ENCODE data around the gene SNORC. TPM values are rescaled to one million over a fixed set of nuclear protein-coding genes. Genes with fewer than 3 reads are reported as not detected.

The SNORC gene
- total and polyA plus RNA-seq, 2 donors (not counting 1 experiment from before 2014, with no cell fraction given): 0.91 to 0.94 TPM

GRCh38 chr2:232887171-232887850 lies 17.2 kb downstream of the SNORC start:
- POLR2A ChIA-PET: no interaction called here

More at GRCh38 chr2:232887171-232887850, 17.2 kb downstream of the SNORC start:
- Histone ChIP-seq H3K4me2 (replicated peaks; ENCODE audit: low read depth, low read length, poor library complexity, severe bottlenecking) (no peak overlapping the region), H3K36me3 (replicated peaks in 1 of 2; ENCODE audit: control extremely low read depth in 1 of 2, control insufficient read depth in 1 of 2, extremely low read depth in 1 of 2, insufficient read depth in 2 of 2, low read length in 1 of 2) (no peaks in the 10 kb centered on the region), H3K27ac (ENCODE audit: low read length in 2 of 2) (no peak overlapping the region), H3K27me3 (replicated peaks in 1 of 4; ENCODE audit: control extremely low read depth in 1 of 4, control insufficient read depth in 3 of 4, insufficient read depth in 4 of 4, low read length in 3 of 4) (peaks cover 0 to 10% (median 0%) of the 10 kb centered on the region in 4 experiments), H3K4me3 (ENCODE audit: control extremely low read depth in 1 of 5, extremely low read depth in 1 of 5, insufficient read depth in 1 of 5, low read depth in 2 of 5, low read length in 4 of 5) (no peak overlapping the region), H3K9ac (ENCODE audit: low read length) (no peak overlapping the region), H4K20me1 (ENCODE audit: control insufficient read depth, insufficient read depth, low read length, poor library complexity, severe bottlenecking) (no peaks in the 10 kb centered on the region), H2AFZ (ENCODE audit: insufficient read depth, low read depth, low read length, poor library complexity, severe bottlenecking) (no peak overlapping the region), H3K4me1 (ENCODE audit: control insufficient read depth in 2 of 2, insufficient read depth in 2 of 2, low read length in 2 of 2) (no peaks in the 10 kb centered on the region), H3K9me3 (ENCODE audit: control extremely low read depth in 1 of 3, control insufficient read depth in 2 of 3, insufficient read depth in 1 of 3, low read length in 2 of 3) (no peaks in the 10 kb centered on the region), H3K79me2 (ENCODE audit: control insufficient read depth, insufficient read depth, low read length) (no peaks in the 10 kb centered on the region)
- CTCF ChIA-PET: interaction anchor here (0.5 kb wide), 1 partner anchor 27 kb away, joined by 3 read pairs; no protein-coding TSS in a partner anchor
- Mint-ChIP-seq H3K27me3 (peaks cover 25% of the 10 kb centered on the region), H3K9me3 (ENCODE audit: insufficient read depth) (no peaks in the 10 kb centered on the region), H3K27ac (no peak overlapping the region), H3K4me3 (no peak overlapping the region), H3K4me1 (no peaks in the 10 kb centered on the region)
- DNase-seq (no peak), ATAC-seq (ENCODE audit: low read depth) (no peak)
- no peak for TF ChIP-seq EZH2 (IDR thresholded peaks at IDR 0.05; ENCODE audit: borderline replicate concordance, insufficient read depth, low read depth, low read length, poor library complexity, severe bottlenecking)
- TF ChIP-seq CTCF (IDR thresholded peaks at IDR 0.05): no peak
- intact Hi-C loops (cut with micrococcal nuclease): no loop called here
- 90% methylated on average over 12 of the region's 15 CpGs for WGBS (ENCODE audit: insufficient coverage)
